ENCODE data around the gene FMN1. TPM values are rescaled to one million over a fixed set of nuclear protein-coding genes. Genes with fewer than 3 reads are reported as not detected.

FMN1 gene
- total and polyA plus RNA-seq, 2 of the 8 experiments (the other 6 are each of a cell fraction or from before 2014, with no cell fraction given) = 0.27 to 3.7 TPM

DNA sequence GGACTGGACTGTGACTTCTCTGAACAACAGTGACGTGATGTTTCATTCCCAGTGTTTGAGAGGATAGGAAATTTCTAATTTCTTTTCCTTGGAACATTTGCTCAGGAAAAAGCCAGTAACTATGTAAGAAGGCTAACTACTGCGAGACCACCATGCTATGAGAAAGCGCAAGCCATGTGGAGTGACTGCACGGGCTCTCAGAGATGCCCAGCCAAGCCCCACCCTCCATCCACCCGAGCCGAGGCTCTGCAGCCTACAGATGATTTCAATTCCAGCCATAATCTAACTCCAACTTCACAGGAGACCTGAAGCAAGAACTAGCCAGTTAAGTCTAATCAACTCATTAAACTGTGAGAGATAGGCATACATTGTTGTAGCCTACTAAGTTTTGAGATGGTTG lies 352.4 kb downstream of the FMN1 start:
- Histone ChIP-seq H2AFZ (ENCODE audit: low read length) (no peak overlapping the region), H3K14ac (ENCODE audit: insufficient read length) (no peak overlapping the region), H4K20me1 (replicated peaks in 1 of 2; ENCODE audit: control insufficient read depth in 1 of 2, insufficient read depth in 2 of 2, low read length in 2 of 2) (no peaks in the 10 kb centered on the region), H2BK5ac (ENCODE audit: low read depth, low read length) (no peak overlapping the region), H3K23me2 (ENCODE audit: low read depth, low read length) (no peaks in the 10 kb centered on the region), H3K4me1 (replicated peaks in 1 of 4; ENCODE audit: control insufficient read depth in 3 of 4, insufficient read depth in 4 of 4, low read length in 3 of 4) (peaks cover 0 to 4% (median 0%) of the 10 kb centered on the region in 4 experiments; a peak in 2 of 7 replicates), H3K27ac (ENCODE audit: low read depth, low read length) (no peak overlapping the region), H3K36me3 (ENCODE audit: control insufficient read depth in 2 of 4, insufficient read depth in 4 of 4, low read length in 3 of 4) (no peaks in the 10 kb centered on the region), H3K79me1 (ENCODE audit: low read depth, low read length) (no peaks in the 10 kb centered on the region), H2BK15ac (ENCODE audit: low read length) (no peak overlapping the region), H2AK5ac (ENCODE audit: low read depth, low read length) (no peak overlapping the region), H2BK12ac (ENCODE audit: low read depth, low read length) (no peak overlapping the region), H3K27me3 (replicated peaks in 1 of 4; ENCODE audit: control insufficient read depth in 3 of 4, extremely low read depth in 1 of 4, insufficient read depth in 3 of 4, low read length in 3 of 4) (no peaks in the 10 kb centered on the region), H2BK120ac (replicated peaks; ENCODE audit: low read depth, low read length) (no peak overlapping the region), H3K9me3 (ENCODE audit: insufficient read depth in 2 of 2, low read depth in 1 of 2, low read length in 1 of 2) (no peaks in the 10 kb centered on the region), H4K91ac (replicated peaks; ENCODE audit: insufficient read length, low read length) (no peak overlapping the region), H3K4me3 (ENCODE audit: extremely low read depth in 1 of 4, insufficient read depth in 2 of 4, low read depth in 3 of 4, low read length in 4 of 4) (no peak overlapping the region), H3K56ac (replicated peaks; ENCODE audit: insufficient read length, low read depth, low read length) (no peak overlapping the region), H3K23ac (ENCODE audit: insufficient read length) (no peak overlapping the region), H3K18ac (ENCODE audit: extremely low read depth, low read length) (no peak overlapping the region), H2BK20ac (ENCODE audit: low read length) (no peak overlapping the region), H4K5ac (ENCODE audit: insufficient read length, low read depth, low read length) (no peak overlapping the region), H4K8ac (ENCODE audit: extremely low read depth, insufficient read depth, low read length) (no peak overlapping the region), H3K79me2 (ENCODE audit: control insufficient read depth in 1 of 2, insufficient read depth in 2 of 2, low read length in 2 of 2) (no peaks in the 10 kb centered on the region), H3K9ac (replicated peaks in 1 of 4; ENCODE audit: extremely low read depth in 1 of 4, low read depth in 3 of 4, low read length in 3 of 4) (no peak overlapping the region), H3K4ac (replicated peaks; ENCODE audit: insufficient read length, low read depth, low read length) (no peak overlapping the region), H3K4me2 (ENCODE audit: insufficient read depth in 1 of 2, low read depth in 2 of 2, low read length in 2 of 2) (no peak overlapping the region)
- WGBS, 2 experiments (ENCODE audit: extremely low coverage in 1 of 2, insufficient coverage in 1 of 2, insufficient read length in 1 of 2, insufficient replicate concordance in 2 of 2, low coverage in 1 of 2, low lambda C conversion rate in 2 of 2, missing lambda C conversion rate in 1 of 2) = 93% methylated on average over 6 of the region's 6 CpGs; no CpG with 5 or more reads in 1 of the 2 experiments
- ChIA-PET POLR2A (ENCODE audit: partially characterized antibody) (no interaction called here), CTCF (ENCODE audit: partially characterized antibody) (interaction anchor here (0.7 to 6.1 kb wide), 11 partner anchors 8 to 188 kb away, joined by 3 to 65 read pairs (median 14); no protein-coding TSS in a partner anchor)
- TF ChIP-seq JUN (IDR thresholded peaks at IDR 0.05; ENCODE audit: low read depth, low read length) = no peak
- no peak for TF ChIP-seq POLR2A (IDR thresholded peaks at IDR 0.05; ENCODE audit: control extremely low read depth in 1 of 2, low read depth in 2 of 2, low read length in 2 of 2)
- DNase-seq (ENCODE audit: low read depth in 1 of 2, low spot score in 2 of 2) (no peak), FAIRE-seq (no peak)
